Osteoblast (primary cell): Measurements from ENCODE around the gene CASP4. TPM values are rescaled to one million over a fixed set of nuclear protein-coding genes. Genes with fewer than 3 reads are reported as not detected.

Experiments used
- DNase-seq: peaks from one replicate; pipeline ENCODE4 v3.0.0; 2011; ENCODE audit warnings: low spot score, mixed read lengths; ENCODE audit not compliant: insufficient read length; ENCODE audit errors: missing footprints
- H2AFZ ChIP-seq: 2 replicates; pipeline ENCODE4 v1.6.0; 2011; ENCODE audit warnings: mild to moderate bottlenecking, low read length
- H3K27ac ChIP-seq: 2 replicates; pipeline ENCODE4 v1.5.1; 2011; ENCODE audit warnings: mild to moderate bottlenecking, low read depth, low read length, moderate library complexity
- H3K27me3 ChIP-seq: 2 replicates; pipeline ENCODE4 v1.6.0; 2012; ENCODE audit warnings: mild to moderate bottlenecking, control low read depth, inconsistent platforms, low read length, moderate library complexity; ENCODE audit not compliant: insufficient read depth
- H3K36me3 ChIP-seq: 2 replicates; pipeline ENCODE4 v1.5.1; 2011; ENCODE audit warnings: mild to moderate bottlenecking, low read length, control low read depth, moderate library complexity; ENCODE audit not compliant: insufficient read depth
- H3K4me1 ChIP-seq: 2 replicates; pipeline ENCODE4 v1.5.1; 2011; ENCODE audit warnings: mild to moderate bottlenecking, low read length, control low read depth, moderate library complexity; ENCODE audit not compliant: insufficient read depth
- H3K4me2 ChIP-seq: 2 replicates; pipeline ENCODE4 v1.6.0; 2011; ENCODE audit warnings: mild to moderate bottlenecking, low read length; ENCODE audit not compliant: insufficient read depth
- H3K4me3 ChIP-seq: fragments of 200-600 bp; sonication (generic); 3 replicates; pipeline ENCODE4 v1.5.1; 2012; ENCODE audit warnings: mild to moderate bottlenecking, low read length, inconsistent platforms; ENCODE audit not compliant: insufficient read depth
- H3K79me2 ChIP-seq: 2 replicates; pipeline ENCODE4 v1.6.0; 2012; ENCODE audit warnings: mild to moderate bottlenecking, low read length, control low read depth, inconsistent platforms; ENCODE audit not compliant: insufficient read depth
- H3K9me3 ChIP-seq: 2 replicates; pipeline ENCODE4 v1.5.1; 2011; ENCODE audit warnings: low read depth, low read length, control low read depth
- H4K20me1 ChIP-seq: 2 replicates; pipeline ENCODE4 v1.6.0; 2012; ENCODE audit warnings: mild to moderate bottlenecking, low read length, control low read depth; ENCODE audit not compliant: insufficient read depth
- CTCF ChIP-seq: IDR thresholded peaks from 2 replicates; pipeline ENCODE4 v1.5.1; 2011; ENCODE audit warnings: mild to moderate bottlenecking, low read depth, low read length, moderate library complexity; ENCODE audit errors: extremely low read depth
- total RNA-seq: library from RNA; depleted of rRNA; stranded (reverse); fragments of >200 nt; gene quantifications from 2 replicates; pipeline ENCODE4 v1.2.3, GENCODE V29; 2012

The CASP4 gene
- total RNA-seq: 138 and 152 TPM in 2 replicates

- peak within 1 kb of the TSS; percentile 95 for H3K4me3 ChIP-seq
- H2AFZ ChIP-seq: peak within 1 kb of the TSS; percentile 96
- peak within 1 kb of the TSS; percentile 92 for H3K4me2 ChIP-seq
- no peak for DNase-seq
- H3K4me1 ChIP-seq: peaks cover 15% of the 10 kb centered on the region
- TF ChIP-seq CTCF: no peak
- peak within 1 kb of the TSS; percentile 97 for H3K27ac ChIP-seq
- H3K27me3 ChIP-seq: no peaks in the 10 kb centered on the region
- no peaks in the 10 kb centered on the region for H3K9me3 ChIP-seq
- no peaks in the 10 kb centered on the region for H4K20me1 ChIP-seq
- H3K79me2 ChIP-seq: peaks cover 44% of the 10 kb centered on the region
- H3K36me3 ChIP-seq: no peaks in the 10 kb centered on the region
These were observed at the start of gene CASP4 for GRCh38 chr11:104968355-104968855. Gene CASP4 (minus strand): TSS chr11:104968574. CDS start chr11:104968525, 49 bp downstream.

GRCh38 chr11:105007463-105007862 lies 39.1 kb upstream of the CASP4 start:
- Histone ChIP-seq H4K20me1 (no peaks in the 10 kb centered on the region), H2AFZ (no peak overlapping the region), H3K4me1 (no peaks in the 10 kb centered on the region), H3K36me3 (no peaks in the 10 kb centered on the region), H3K4me3 (no peak overlapping the region), H3K4me2 (no peak overlapping the region), H3K79me2 (no peaks in the 10 kb centered on the region), H3K27me3 (no peaks in the 10 kb centered on the region), H3K27ac (no peak overlapping the region), H3K9me3 (no peaks in the 10 kb centered on the region)
- no peak for DNase-seq
- TF ChIP-seq CTCF: no peak

- no peak overlapping the region for H3K4me2 ChIP-seq
- H3K4me1 ChIP-seq: no peaks in the 10 kb centered on the region
- no peaks in the 10 kb centered on the region for H3K27me3 ChIP-seq
- no peak overlapping the region for H3K27ac ChIP-seq
- no peak for DNase-seq
- no peak overlapping the region for H3K4me3 ChIP-seq
- H4K20me1 ChIP-seq: no peaks in the 10 kb centered on the region
- H2AFZ ChIP-seq: no peak overlapping the region
- no peak for TF ChIP-seq CTCF
- H3K79me2 ChIP-seq: no peaks in the 10 kb centered on the region
- no peaks in the 10 kb centered on the region for H3K36me3 ChIP-seq
- no peaks in the 10 kb centered on the region for H3K9me3 ChIP-seq
These were observed 37.1 kb upstream of the CASP4 start for GRCh38 chr11:105005451-105005845.

GRCh38 chr11:105004021-105004420 lies 35.6 kb upstream of the CASP4 start:
- DNase-seq: no peak
- no peaks in the 10 kb centered on the region for H3K36me3 ChIP-seq
- H3K79me2 ChIP-seq: no peaks in the 10 kb centered on the region
- no peak overlapping the region for H3K4me3 ChIP-seq
- H2AFZ ChIP-seq: no peak overlapping the region
- no peaks in the 10 kb centered on the region for H4K20me1 ChIP-seq
- H3K27me3 ChIP-seq: no peaks in the 10 kb centered on the region
- H3K4me1 ChIP-seq: no peaks in the 10 kb centered on the region
- no peaks in the 10 kb centered on the region for H3K9me3 ChIP-seq
- H3K4me2 ChIP-seq: no peak overlapping the region
- no peak for TF ChIP-seq CTCF
- H3K27ac ChIP-seq: no peak overlapping the region
